Duodenal mucosa (tissue), 2 donors: ENCODE measurements around the gene CLPTM1.

Experiments used
- H3K27ac ChIP-seq: one replicate; pipeline ENCODE4 v1.7.0; 2013; ENCODE audit warnings: low read depth, low read length
- H3K27me3 ChIP-seq, 2 donors: one replicate each; pipeline ENCODE4 v1.7.0; 2013; ENCODE audit warnings: low read length in 2 of 2, control low read depth in 1 of 2; ENCODE audit not compliant: insufficient read depth in 2 of 2, control insufficient read depth in 1 of 2
- H3K36me3 ChIP-seq, 2 donors: one replicate each; pipeline ENCODE4 v1.7.0; 2013; ENCODE audit warnings: low read length in 2 of 2, control low read depth in 1 of 2; ENCODE audit not compliant: insufficient read depth in 2 of 2, control insufficient read depth in 1 of 2
- H3K4me1 ChIP-seq, 2 donors: one replicate each; pipeline ENCODE4 v1.7.0; 2013; ENCODE audit warnings: low read length in 2 of 2, control low read depth in 1 of 2; ENCODE audit not compliant: insufficient read depth in 2 of 2, control insufficient read depth in 1 of 2
- H3K4me3 ChIP-seq, 2 donors: one replicate each; pipeline ENCODE4 v1.7.0; 2013; ENCODE audit warnings: low read length in 2 of 2, low read depth in 1 of 2
- H3K9ac ChIP-seq, 2 donors: one replicate each; pipeline ENCODE4 v1.7.0; 2013; ENCODE audit warnings: low read length in 2 of 2, low read depth in 1 of 2
- H3K9me3 ChIP-seq, 2 donors: one replicate each; pipeline ENCODE4 v1.7.0; 2013; ENCODE audit warnings: low read length in 2 of 2, control low read depth in 1 of 2; ENCODE audit not compliant: control insufficient read depth in 1 of 2

CLPTM1 gene

DNA sequence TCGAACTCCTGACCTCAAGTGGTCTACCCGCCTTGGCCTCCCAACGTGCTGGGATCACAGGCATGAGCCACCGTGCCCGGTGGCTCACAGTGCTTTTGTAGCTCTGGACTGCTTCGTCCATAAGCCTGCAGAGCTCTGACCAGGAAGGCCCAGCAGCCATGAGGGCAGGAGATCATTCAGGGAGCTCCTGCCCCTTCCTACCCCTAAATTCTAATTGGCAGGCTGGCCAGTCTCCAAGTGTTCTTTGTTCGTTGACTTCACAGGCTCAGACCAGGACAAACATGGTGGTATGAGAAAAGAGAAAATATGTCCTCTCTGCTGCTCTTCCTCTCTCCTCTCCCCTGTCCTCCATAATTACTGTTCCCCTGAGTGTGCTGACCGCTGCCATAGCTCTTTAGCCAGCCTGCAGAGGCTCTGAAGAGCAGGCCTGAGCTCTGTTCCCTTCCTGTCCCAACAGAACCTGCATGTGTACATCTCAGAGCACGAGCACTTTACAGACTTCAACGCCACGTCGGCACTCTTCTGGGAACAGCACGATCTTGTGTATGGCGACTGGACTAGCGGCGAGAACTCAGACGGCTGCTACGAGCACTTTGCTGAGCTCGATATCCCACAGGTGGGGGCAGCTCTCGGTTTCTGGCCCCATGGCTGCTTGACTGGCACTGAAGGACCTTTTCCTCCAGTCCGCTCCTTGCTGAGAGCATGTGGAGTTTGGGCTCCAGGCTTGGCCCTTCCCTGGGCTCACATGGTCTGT lies 19.0 kb downstream of the CLPTM1 start:
- H3K4me1 ChIP-seq: no peaks in the 10 kb centered on the region
- H3K36me3 ChIP-seq: peaks cover 35 to 73% of the 10 kb centered on the region in 2 donors
- no peak overlapping the region for H3K27ac ChIP-seq
- no peak overlapping the region for H3K4me3 ChIP-seq
- no peaks in the 10 kb centered on the region for H3K9me3 ChIP-seq
- H3K27me3 ChIP-seq: no peaks in the 10 kb centered on the region
- H3K9ac ChIP-seq: no peak overlapping the region

- Histone ChIP-seq H3K36me3 (peaks cover 40 to 74% of the 10 kb centered on the region in 2 donors), H3K4me3 (no peak overlapping the region), H3K9me3 (no peaks in the 10 kb centered on the region), H3K9ac (no peak overlapping the region), H3K27me3 (no peaks in the 10 kb centered on the region), H3K27ac (no peak overlapping the region), H3K4me1 (no peaks in the 10 kb centered on the region)
These were observed 19.7 kb downstream of the CLPTM1 start for GRCh38 chr19:44974857-44975256.

GRCh38 chr19:44975444-44975843 lies 20.3 kb downstream of the CLPTM1 start:
- H3K9me3 ChIP-seq: no peaks in the 10 kb centered on the region
- no peak overlapping the region for H3K9ac ChIP-seq
- H3K36me3 ChIP-seq: peaks cover 40 to 74% of the 10 kb centered on the region in 2 donors
- no peak overlapping the region for H3K4me3 ChIP-seq
- H3K4me1 ChIP-seq: no peaks in the 10 kb centered on the region
- no peaks in the 10 kb centered on the region for H3K27me3 ChIP-seq
- no peak overlapping the region for H3K27ac ChIP-seq

DNA sequence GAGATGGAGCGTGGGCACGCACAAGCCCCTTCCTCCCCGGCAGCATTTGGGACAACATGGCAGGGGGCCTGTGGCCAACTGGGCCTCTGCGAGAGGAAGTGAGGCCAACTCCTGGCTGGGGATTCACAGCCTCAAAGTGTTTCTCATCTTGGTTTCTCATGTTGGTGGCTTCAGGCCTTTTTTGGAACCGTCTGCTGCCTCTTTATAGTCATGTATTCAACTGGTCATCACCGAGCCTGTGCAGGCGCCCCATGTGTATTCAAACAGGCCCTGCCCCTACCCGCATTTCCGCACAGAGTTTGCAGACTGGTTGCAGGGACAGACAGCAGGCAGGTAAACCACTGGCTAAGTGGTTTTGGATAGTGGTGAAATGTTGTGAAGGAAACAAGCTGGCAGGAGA lies 28.8 kb downstream of the CLPTM1 start:
- Histone ChIP-seq H3K27me3 (no peaks in the 10 kb centered on the region), H3K27ac (no peak overlapping the region), H3K4me3 (no peak overlapping the region), H3K4me1 (no peaks in the 10 kb centered on the region), H3K9ac (no peak overlapping the region), H3K36me3 (peaks cover 13 to 78% of the 10 kb centered on the region in 2 donors), H3K9me3 (no peaks in the 10 kb centered on the region)

DNA sequence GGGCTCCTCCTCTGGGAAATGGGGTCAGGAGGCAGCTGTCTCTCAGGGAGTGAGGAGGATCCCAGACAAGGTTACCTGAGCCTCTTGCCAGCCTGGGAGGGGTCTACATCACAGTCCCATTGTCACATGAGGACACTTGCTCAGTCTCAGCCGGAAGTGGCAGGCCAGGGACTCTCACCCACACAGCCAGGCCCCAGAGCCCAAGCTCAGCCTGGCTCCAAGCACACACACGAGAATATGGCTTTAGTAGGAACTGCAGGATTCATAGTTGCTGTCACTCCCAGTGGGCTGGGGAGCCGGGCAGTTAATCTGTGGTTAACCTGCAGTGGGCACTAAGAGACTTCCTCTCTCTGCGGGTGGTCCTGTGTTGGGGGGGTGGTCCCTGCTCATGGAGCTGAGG lies 30.3 kb downstream of the CLPTM1 start:
- Histone ChIP-seq H3K27me3 (no peaks in the 10 kb centered on the region), H3K4me1 (no peaks in the 10 kb centered on the region), H3K9ac (no peak overlapping the region), H3K4me3 (no peak overlapping the region), H3K36me3 (peaks cover 13 to 81% of the 10 kb centered on the region in 2 donors), H3K9me3 (no peaks in the 10 kb centered on the region), H3K27ac (no peak overlapping the region)

- no peaks in the 10 kb centered on the region for H3K9me3 ChIP-seq
- no peaks in the 10 kb centered on the region for H3K4me1 ChIP-seq
- no peak overlapping the region for H3K9ac ChIP-seq
- H3K27me3 ChIP-seq: no peaks in the 10 kb centered on the region
- H3K4me3 ChIP-seq: no peak overlapping the region
- peaks cover 22 to 87% of the 10 kb centered on the region in 2 donors for H3K36me3 ChIP-seq
- no peak overlapping the region for H3K27ac ChIP-seq
These were observed 31.2 kb downstream of the CLPTM1 start for GRCh38 chr19:44986389-44986788.

- Histone ChIP-seq H3K27ac (no peak overlapping the region), H3K27me3 (no peaks in the 10 kb centered on the region), H3K9me3 (no peaks in the 10 kb centered on the region), H3K4me1 (no peaks in the 10 kb centered on the region), H3K36me3 (peaks cover 25 to 88% of the 10 kb centered on the region in 2 donors), H3K4me3 (no peak overlapping the region), H3K9ac (no peak overlapping the region)
These were observed 32.0 kb downstream of the CLPTM1 start for GRCh38 chr19:44987148-44987675.

DNA sequence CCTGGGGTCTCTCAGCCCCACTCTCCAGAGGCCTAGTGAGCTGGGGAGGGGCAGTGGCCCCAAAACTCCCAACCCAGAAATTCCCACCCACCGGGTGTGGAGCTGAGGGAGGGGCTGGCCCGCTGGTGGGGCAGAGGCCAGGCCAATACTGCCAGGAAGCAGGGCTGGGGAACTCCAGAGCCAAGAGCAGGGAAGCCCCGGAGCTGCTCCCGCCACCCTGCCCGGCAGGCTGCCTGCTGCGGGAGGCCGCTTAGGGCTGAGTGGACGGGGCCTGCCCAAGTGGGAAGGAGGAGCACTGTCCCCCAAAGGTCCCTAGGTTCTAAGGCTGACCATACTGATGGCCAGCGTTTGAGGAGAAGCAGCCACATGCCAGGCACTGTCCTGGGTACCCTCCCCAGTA lies 33.1 kb downstream of the CLPTM1 start:
- H3K4me3 ChIP-seq: no peak overlapping the region
- H3K27me3 ChIP-seq: no peaks in the 10 kb centered on the region
- no peaks in the 10 kb centered on the region for H3K9me3 ChIP-seq
- no peak overlapping the region for H3K9ac ChIP-seq
- H3K36me3 ChIP-seq: peaks cover 29 to 86% of the 10 kb centered on the region in 2 donors
- no peak overlapping the region for H3K27ac ChIP-seq
- no peaks in the 10 kb centered on the region for H3K4me1 ChIP-seq

- H3K36me3 ChIP-seq: peaks cover 29 to 86% of the 10 kb centered on the region in 2 donors
- no peak overlapping the region for H3K9ac ChIP-seq
- H3K27ac ChIP-seq: no peak overlapping the region
- H3K27me3 ChIP-seq: no peaks in the 10 kb centered on the region
- H3K4me3 ChIP-seq: no peak overlapping the region
- H3K9me3 ChIP-seq: no peaks in the 10 kb centered on the region
- H3K4me1 ChIP-seq: no peaks in the 10 kb centered on the region
These were observed 33.8 kb downstream of the CLPTM1 start for GRCh38 chr19:44988896-44989556.

- Histone ChIP-seq H3K27me3 (no peaks in the 10 kb centered on the region), H3K9me3 (no peaks in the 10 kb centered on the region), H3K4me3 (no peak overlapping the region), H3K36me3 (peaks cover 29 to 74% of the 10 kb centered on the region in 2 donors), H3K9ac (no peak overlapping the region), H3K27ac (no peak overlapping the region), H3K4me1 (no peaks in the 10 kb centered on the region)
These were observed 35.3 kb downstream of the CLPTM1 start for GRCh38 chr19:44990459-44990858.
